22Rv1 (cell line): ENCODE results near the gene PARP11.

Experiments used
- H3K27ac ChIP-seq: fragments of 450-650 bp; 2 replicates; pipeline ENCODE4 v1.5.1; 2017
- CTCF ChIP-seq: fragments of 450-650 bp; IDR thresholded peaks from 2 replicates; pipeline ENCODE4 v1.5.1; 2017; ENCODE audit warnings: mild to moderate bottlenecking
- ZFX ChIP-seq: fragments of 450-650 bp; IDR thresholded peaks from 2 replicates; pipeline ENCODE4 v1.6.1; 2017; ENCODE audit warnings: antibody characterized with exemption, borderline replicate concordance

PARP11 gene

DNA sequence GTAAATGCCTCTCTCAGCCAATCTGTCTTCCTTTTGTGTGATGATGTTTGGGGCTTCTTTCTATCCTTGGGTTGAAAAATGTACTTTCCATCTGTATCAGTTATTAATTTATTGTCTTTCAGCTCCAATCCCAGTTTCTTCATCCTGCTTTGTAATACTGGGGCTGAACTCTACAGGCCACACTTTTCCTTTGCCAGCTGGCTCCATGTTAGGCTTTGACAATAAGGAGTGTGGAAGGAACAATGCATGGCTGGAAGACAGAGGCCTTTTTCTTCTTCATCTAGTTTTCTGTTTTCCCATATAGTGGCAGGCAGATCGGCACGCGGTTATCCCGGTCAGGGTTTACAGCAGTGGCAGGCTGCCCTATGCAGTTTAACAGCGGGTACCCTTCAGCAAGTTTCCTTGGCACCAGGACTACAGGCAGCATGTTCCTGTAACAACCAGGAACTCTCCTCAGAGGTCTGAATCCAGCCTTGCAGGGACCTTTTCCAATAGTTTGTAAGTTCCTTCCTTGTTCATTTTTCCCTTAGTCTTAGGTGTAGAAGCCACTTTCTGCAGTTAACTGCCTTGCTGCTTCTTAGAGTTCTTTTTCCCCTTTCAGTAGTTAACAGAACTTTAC is 81.8 kb downstream of the PARP11 start:
- TF ChIP-seq ZFX (no peak), CTCF (no peak)
- no peak overlapping the region for H3K27ac ChIP-seq

- H3K27ac ChIP-seq, result no peak overlapping the region
- no peak for TF ChIP-seq CTCF
- no peak for TF ChIP-seq ZFX
These were observed 82.6 kb downstream of the PARP11 start for GRCh38 chr12:3790642-3791041.

- no peak for TF ChIP-seq CTCF
These were observed 83.4 kb downstream of the PARP11 start for GRCh38 chr12:3789838-3790237.

DNA sequence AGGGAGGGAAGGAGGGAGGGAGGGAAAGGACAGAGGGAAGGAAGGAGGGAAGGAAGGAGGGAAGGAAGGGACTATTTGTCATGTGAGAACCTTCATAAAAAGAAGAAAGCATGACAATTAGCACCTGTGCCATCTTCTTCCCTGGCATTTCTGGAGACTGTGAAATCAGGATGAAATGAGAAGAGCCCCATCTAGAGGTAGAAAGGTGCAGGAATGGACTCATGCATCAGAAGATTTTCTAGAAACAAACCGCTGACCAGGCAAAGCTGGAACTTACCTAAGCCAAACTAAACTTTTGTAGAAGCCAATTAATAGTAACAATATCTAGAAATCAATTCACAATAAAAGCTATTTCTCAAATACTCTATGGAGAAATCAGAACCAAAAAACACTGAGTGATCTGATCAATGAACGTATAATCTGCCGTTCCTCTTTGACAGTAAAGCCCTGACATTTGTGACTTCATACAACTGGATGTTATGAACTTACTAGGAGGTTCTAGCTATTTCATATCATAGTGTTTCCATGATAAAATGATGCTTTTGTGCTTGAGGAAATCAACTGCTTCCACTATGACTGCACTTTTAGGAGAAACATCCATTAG is 95.9 kb downstream of the PARP11 start:
- TF ChIP-seq CTCF (peak; percentile 75), ZFX (no peak)
- no peak overlapping the region for H3K27ac ChIP-seq

More at GRCh38 chr12:3789838-3790237, 83.4 kb downstream of the PARP11 start:
- no peak overlapping the region for H3K27ac ChIP-seq

DNA sequence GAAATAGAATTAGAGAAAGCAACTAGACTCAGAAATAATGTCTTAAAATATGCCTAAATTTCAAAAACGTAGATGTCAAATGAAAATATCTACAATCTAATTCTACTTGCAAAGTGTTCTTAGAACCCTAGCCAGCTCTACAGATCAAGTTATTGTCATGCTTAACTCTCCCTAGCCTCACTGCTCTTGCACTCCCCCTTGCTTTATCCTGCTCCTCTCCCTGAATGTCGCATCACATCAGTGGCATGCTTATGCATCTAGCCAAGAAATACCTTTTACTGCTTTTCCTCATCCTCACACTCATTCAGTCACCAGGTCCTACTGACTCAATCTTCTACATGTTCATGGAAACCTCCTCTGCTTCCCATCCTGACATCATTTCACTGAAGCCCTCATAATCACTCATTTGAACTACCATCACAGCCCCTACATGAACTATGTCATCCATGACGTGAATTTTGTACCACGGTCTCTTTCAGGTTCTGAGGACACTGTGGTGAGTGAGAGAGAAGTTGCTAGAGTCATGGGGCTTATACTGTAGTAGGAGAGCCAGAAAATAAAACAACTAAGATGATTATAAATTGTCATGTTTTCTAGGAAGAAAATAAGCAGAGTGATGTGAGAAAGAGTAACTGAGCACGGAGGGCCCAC is 97.7 kb downstream of the PARP11 start:
- TF ChIP-seq CTCF (no peak), ZFX (no peak)
- no peak overlapping the region for H3K27ac ChIP-seq

DNA sequence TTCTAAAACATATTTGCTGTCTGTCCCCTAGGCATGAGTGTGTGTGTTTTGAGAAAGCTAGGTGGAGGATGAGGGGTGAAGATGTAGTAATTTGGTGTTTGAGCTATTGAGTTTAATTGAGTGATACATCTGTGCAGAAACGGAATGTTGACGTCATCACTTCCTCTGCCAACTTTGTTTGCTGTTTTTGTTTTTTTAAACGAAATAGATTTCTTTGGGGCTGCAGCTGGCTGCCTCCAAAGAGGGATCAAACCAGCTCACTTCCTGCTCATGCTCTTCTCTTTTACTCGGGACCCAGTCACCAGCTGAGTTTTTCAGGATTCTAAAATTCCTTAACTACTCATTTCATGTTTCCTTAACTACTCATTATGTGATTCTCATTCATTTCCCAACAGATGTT is 100.8 kb downstream of the PARP11 start:
- no peak overlapping the region for H3K27ac ChIP-seq
- no peak for TF ChIP-seq ZFX
- no peak for TF ChIP-seq CTCF

DNA sequence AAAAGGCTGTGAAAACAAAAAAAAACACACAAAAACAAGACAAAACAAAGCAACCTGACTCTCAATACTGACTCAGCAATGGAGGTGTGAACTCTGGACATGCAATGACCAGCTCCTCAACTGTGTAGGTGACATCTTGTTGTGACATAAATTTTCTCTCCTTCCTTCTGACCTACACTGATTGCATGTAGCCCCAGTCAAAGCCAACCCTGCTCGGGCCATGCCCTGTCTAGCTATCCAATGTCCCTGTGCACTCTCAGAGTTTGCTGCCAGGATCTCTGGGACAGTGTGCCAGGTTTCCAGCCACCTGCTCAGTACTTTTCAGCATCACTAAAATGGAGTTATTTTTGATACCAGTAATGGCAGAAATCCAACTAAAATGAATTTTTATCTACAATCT is 101.3 kb downstream of the PARP11 start:
- no peak overlapping the region for H3K27ac ChIP-seq
- TF ChIP-seq ZFX (no peak), CTCF (no peak)
